Activated CD4-positive, alpha-beta T cell treated with anti-CD3 and anti-CD28 coated beads for 24 hours (primary cell): Measurements from ENCODE around the gene SLC8B1.
"Not testable (repeated sequence)": the region's sequence is repeated elsewhere in the genome, so short reads cannot be mapped to it uniquely, and the experiment has no call there.

Experiments
- DNase-seq, 2 donors: peaks; one replicate each; pipeline ENCODE4 v3.0.0-alpha.2; 2020; ENCODE audit warnings: low read depth in 2 of 2

The SLC8B1 gene

GRCh38 chr12:113358381-113359132, 23.6 kb upstream of the SLC8B1 start, which contains the start of gene PLBD2:
TSS of gene PLBD2 (plus strand) at chr12:113358587. CDS start at chr12:113358601, 14 bp downstream.
- DNase-seq: peak; percentile 91 to 93

GRCh38 chr12:113354192-113354591, 19.3 kb upstream of the SLC8B1 start:
- DNase-seq: not testable (repeated sequence)

GRCh38 chr12:113351089-113351488, 16.2 kb upstream of the SLC8B1 start:
- no peak for DNase-seq

DNA sequence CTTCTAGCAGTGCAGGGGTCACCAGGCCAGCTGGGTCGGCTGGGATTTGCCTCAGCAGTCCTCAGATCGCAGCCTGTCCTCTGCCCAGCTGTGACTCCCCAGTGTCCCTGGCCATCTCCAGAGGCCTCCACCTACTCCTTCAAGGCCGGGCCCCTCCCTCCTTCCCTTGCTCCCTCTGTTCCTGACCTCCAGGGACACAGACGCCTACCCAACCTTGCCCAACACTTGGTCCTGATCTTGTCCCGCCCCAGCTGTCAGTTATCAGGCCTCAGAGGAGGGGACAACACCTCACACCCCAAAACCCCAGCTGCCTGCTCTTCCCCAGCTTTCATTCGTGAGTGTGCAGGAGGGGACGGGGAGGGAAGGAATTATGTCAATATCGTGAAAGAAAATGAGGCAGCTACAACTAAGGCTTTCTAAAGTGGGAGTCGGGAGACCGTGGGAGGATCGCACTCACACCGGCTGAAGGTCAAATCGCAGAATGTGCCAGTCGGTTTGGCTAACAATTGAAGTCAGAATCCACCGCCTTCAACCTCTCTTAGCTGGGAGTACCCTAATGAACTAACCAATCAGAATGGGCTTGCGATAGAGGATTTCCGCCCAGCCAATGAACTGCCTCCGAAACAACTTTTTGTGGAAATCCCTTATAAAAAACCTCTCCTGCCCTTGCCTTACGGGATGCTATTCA, 14.1 kb upstream of the SLC8B1 start:
- DNase-seq: no peak

DNA sequence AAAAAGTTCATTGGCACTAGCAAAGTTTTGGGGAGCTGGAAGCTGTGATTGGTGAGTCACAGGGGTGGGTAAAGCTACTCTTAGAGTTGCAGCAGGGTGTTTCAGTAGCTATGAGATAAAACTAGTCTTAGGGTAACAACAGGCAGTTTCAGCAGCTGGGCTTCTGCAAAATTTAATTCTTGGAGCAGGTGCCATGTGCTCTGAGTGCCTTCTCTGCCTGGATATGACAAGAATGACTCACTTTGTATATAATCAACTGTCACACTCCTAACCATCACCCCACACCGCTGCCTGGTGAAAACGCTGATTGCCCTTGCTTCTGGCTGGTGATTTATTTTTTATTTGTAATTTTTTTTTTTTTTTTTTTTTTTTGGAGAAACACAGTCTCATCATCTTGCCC, 13.0 kb upstream of the SLC8B1 start:
- no peak for DNase-seq

GRCh38 chr12:113347107-113347506, 12.2 kb upstream of the SLC8B1 start:
- no peak for DNase-seq

DNA sequence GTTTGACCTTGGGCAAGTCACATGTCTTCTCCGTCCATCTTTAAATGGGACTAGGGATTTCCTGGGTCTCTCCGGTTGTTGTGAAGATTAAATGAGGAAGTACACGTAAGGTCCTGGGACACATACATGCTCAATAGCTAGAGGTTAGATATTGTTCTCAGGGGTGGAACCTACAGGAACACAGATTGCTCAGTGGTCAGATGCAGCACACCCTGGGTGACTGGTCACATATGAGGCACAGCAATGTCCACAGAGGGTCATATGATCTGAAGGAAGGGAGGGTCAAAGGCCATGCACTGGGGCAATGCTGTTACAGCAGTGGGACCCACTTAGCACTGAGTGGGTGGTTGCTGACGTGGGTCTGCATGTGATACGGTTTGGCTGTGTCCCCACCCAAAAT, 11.4 kb upstream of the SLC8B1 start:
- no peak for DNase-seq

GRCh38 chr12:113345318-113345717, 10.4 kb upstream of the SLC8B1 start:
- no peak for DNase-seq

DNA sequence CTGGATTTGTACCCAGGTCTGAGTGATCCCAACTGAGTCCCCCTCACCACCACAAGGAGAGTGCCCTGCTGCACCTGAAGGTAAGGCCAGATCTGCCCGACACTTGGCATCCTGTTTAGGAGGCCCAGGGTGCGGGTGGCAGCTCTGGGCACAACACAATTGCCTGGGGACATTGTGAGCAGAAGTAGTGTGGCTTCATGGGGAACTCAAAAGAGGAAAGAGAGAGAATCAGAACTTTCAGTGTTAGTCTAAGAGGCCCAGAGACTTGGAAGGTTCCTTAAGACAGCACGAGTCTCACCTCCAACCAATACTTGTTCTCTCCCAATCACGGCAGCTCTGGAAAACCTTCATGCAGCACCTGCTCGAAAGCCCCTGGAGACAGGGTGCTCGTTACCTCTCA, 6.6 kb upstream of the SLC8B1 start:
- DNase-seq: no peak

DNA sequence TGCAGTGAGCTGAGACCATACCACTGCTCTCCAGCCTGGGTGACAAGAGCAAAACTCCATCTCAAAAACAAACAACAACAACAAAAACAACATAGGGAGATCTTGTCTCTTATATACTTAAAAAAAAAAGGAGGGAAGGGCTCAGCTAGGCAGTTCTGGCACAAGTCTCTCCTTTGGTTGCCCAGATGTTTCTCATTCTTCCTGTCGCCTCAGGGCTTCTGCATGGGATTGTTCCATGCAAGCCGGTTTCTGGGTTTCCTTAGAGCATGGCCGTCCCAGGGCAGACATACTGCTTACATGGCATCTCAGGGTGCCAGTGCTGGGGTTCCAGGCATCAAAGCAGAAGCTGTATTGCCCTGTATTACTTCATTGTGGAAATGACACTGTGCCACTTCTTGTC, 5.2 kb upstream of the SLC8B1 start:
- DNase-seq: no peak

- no peak for DNase-seq
These were observed 4.6 kb upstream of the SLC8B1 start for GRCh38 chr12:113339540-113339939.

- no peak for DNase-seq
These were observed 778 bp downstream of the SLC8B1 start for GRCh38 chr12:113333877-113334785.

GRCh38 chr12:113333418-113333750, 1.5 kb downstream of the SLC8B1 start:
- DNase-seq: no peak

DNA sequence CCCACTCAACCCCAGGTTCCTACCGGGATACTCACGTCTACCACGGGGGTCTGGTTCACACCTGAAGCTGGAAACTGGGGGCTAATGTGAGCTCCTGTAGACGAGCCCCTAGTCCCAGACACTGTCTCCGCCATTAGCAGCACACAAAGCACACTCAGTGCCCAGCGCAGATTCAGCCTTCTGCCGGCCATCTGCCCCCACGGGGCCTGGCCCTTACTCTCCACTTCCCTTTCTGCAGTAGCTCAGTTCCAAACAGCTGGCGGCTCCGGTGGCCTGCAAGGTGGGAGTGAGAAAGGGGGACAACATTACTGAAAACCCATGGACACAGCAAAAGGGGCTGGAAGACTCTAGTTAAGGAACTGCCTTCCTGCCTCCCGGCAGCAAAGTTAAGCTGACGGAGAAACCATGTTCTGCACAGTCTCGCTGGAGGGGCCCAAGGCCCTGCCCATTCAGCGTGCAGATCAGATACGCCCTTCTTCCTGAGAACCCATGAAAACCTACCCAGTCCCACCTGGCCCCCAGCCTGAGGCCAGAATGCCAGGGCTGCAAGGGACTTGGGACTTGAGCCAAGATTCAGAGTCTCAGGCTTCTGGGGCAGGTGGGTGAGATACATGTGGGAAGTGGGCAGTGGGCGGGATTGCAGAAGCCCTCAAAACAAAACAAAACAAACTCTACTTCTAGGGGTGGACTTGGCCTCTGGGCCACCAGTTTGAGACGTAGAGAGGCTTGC, 2.1 kb downstream of the SLC8B1 start:
- no peak for DNase-seq

DNA sequence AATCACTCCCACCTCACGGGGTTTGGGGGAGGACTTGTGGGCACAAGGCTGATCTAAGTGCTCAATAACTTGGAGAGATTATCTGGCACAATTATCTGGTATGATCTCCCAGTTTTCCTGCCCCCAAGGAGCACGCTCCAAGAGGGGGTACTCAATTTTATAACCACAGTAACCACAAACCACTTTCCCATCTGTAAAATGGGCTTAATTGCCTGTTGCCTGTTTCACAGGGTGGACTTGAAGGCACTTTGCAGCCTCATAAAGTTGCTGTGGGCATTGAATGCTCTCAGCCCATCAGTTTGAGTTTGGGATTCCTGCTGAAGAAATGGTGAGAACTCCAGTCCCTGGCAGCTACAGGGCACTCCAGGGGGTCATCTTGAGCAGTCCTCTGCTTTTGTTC, 4.4 kb downstream of the SLC8B1 start:
- no peak for DNase-seq

GRCh38 chr12:113329791-113330417, 5.0 kb downstream of the SLC8B1 start:
- DNase-seq: no peak

DNA sequence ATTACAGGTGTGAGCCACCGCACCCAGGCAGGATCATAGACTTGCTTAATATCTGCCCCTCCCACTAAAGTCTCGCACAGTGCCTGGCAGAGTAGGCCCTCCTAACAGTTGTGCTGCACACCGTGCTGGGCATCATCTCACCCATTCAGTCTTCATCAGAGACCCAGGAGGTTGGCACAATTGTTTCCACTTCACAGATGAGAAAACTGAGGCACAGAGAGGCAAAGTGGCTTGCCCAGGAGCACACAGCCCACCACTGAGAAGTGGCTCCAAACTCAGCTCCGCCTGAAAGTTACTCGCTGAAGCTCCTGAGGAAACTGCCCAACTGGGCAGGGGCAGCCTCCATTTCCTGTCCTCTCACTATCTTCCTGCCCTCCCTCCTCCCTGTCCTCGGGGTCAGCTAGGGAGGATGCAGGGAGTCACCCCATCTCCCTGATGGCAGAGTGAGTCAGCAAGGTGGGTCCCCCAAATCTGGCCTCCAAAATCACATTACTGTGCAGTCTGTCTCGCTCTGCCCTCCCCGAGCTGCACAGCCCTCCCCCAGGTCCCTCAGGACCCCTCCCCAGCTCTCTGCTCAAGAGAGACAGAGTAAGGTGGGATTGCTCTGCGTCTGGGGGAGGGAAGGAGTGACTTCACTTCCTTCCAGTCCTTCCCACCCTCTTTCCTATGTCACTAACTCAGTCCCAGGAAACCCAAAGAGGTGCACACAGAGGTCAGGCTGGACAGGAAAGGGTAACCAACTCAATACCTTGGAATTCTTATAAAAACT, 5.7 kb downstream of the SLC8B1 start:
- DNase-seq: no peak

GRCh38 chr12:113328368-113328889, 6.5 kb downstream of the SLC8B1 start:
- DNase-seq: no peak

DNA sequence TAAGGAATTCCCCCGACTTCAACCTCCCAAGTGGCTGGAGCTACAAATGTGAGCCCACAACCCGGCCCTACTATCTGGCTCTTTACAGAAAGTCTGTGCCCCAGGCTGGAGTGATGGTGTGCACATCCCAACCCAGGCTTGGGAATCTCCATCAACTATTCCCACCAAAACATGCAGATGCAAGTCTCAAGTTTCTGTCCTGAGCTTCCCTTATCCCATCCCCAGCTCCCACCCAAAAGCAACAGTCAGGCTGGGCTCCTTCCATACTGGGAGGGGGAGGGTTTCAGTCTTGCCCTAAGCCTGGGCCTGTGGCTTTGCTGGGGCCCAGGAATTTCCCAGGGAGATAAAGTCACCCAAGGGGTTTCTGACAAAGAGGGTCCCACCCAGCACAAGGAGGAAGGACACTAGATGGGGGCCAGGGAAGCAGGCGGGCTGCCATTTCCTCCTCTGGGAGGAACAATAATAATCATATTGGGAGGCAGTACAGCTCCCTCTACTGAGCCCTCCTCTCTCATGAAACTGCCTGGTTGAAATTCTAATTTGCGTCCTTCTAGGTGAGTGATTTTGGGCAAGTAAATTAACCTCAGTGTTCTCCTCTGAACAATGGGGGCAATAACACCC, 8.0 kb downstream of the SLC8B1 start:
- no peak for DNase-seq

DNA sequence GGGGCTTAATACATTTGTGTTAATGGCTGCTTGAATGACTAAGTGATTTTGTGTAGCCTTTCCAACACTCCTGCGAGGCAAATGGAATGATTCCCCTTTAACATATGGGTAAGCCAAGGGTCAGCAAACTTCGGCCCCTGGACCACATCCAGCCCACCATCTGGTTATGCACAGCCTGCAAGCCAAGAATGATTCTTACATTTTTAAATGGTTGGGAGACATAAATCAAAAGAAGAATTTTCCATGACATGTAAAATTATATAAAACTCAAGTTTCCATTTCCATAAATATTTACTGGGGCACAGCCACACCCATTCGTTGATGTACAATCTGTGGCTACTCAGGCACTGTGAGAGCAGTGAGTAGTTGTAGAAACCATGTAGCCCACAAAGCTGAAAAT, 9.0 kb downstream of the SLC8B1 start:
- DNase-seq: no peak
